Keratinocyte (primary cell): ENCODE data around the gene PLEKHA6. TPM values are rescaled to one million over a fixed set of nuclear protein-coding genes. Genes with fewer than 3 reads are reported as not detected.

Experiments
- DNase-seq: peaks from one replicate; pipeline ENCODE4 v3.0.0-alpha.2; 2011; ENCODE audit warnings: low read depth, missing footprints, low spot score
- FAIRE-seq: peaks from 2 replicates; lab custom pipeline; 2011; peaks lifted over from hg19 to GRCh38; lab: Jason Lieb, UNC
- H2AFZ ChIP-seq: 2 replicates; pipeline ENCODE4 v1.6.0; 2012; ENCODE audit warnings: low read length, control low read depth, inconsistent platforms; ENCODE audit not compliant: control insufficient read depth
- H3K27ac ChIP-seq: 2 replicates; pipeline ENCODE4 v1.5.1; 2011; ENCODE audit warnings: low read length; ENCODE audit not compliant: control insufficient read depth, insufficient read depth
- H3K27me3 ChIP-seq: 3 replicates; pipeline ENCODE4 v1.6.0; 2011; ENCODE audit warnings: low read length; ENCODE audit not compliant: control insufficient read depth, insufficient read depth; ENCODE audit errors: extremely low read depth
- H3K36me3 ChIP-seq, 2 experiments: 2 replicates in 1 of 2; 3 replicates in 1 of 2; pipeline ENCODE4 v1.5.1; 2011; ENCODE audit warnings: low read length in 2 of 2, mild to moderate bottlenecking in 1 of 2; ENCODE audit not compliant: control insufficient read depth in 2 of 2, insufficient read depth in 2 of 2; ENCODE audit errors: extremely low read depth in 1 of 2
- H3K4me1 ChIP-seq: 3 replicates; pipeline ENCODE4 v1.5.1; 2011; ENCODE audit warnings: low read length; ENCODE audit not compliant: control insufficient read depth, insufficient read depth; ENCODE audit errors: extremely low read depth
- H3K4me2 ChIP-seq: 3 replicates; pipeline ENCODE4 v1.6.0; 2011; ENCODE audit warnings: low read depth, low read length; ENCODE audit not compliant: control insufficient read depth, insufficient read depth; ENCODE audit errors: extremely low read depth
- H3K4me3 ChIP-seq, 3 experiments: fragments of 200-600 bp in 1 of 3; sonication (generic) in 1 of 3; 2 replicates in 2 of 3; 3 replicates in 1 of 3; pipeline ENCODE4 v1.5.1; 2011 to 2016; ENCODE audit warnings: low read length in 3 of 3, mild to moderate bottlenecking in 3 of 3, control low read depth in 2 of 3, inconsistent platforms in 1 of 3, low read depth in 1 of 3, mixed read lengths in 1 of 3, mixed run types in 1 of 3, moderate library complexity in 1 of 3; ENCODE audit not compliant: control insufficient read depth in 2 of 3, insufficient read depth in 2 of 3; ENCODE audit errors: extremely low read depth in 1 of 3
- H3K79me2 ChIP-seq: 2 replicates; pipeline ENCODE4 v1.6.0; 2012; ENCODE audit warnings: low read length; ENCODE audit not compliant: control insufficient read depth, insufficient read depth
- H3K9ac ChIP-seq: 3 replicates; pipeline ENCODE4 v1.6.0; 2011; ENCODE audit warnings: low read length; ENCODE audit not compliant: control insufficient read depth, insufficient read depth; ENCODE audit errors: extremely low read depth
- H3K9me1 ChIP-seq: 3 replicates; pipeline ENCODE4 v1.6.0; 2011; ENCODE audit warnings: low read length; ENCODE audit not compliant: control insufficient read depth, insufficient read depth; ENCODE audit errors: extremely low read depth
- H3K9me3 ChIP-seq: 2 replicates; pipeline ENCODE4 v1.5.1; 2012; ENCODE audit warnings: low read depth, low read length; ENCODE audit not compliant: control insufficient read depth
- H4K20me1 ChIP-seq: 3 replicates; pipeline ENCODE4 v1.6.0; 2011; ENCODE audit warnings: low read length; ENCODE audit not compliant: control insufficient read depth, insufficient read depth; ENCODE audit errors: extremely low read depth
- EZH2 ChIP-seq: IDR thresholded peaks from one replicate; pipeline ENCODE4 v1.6.1; 2012; ENCODE audit warnings: inconsistent platforms, mild to moderate bottlenecking, low read length, moderate library complexity
- dilution Hi-C: fragments of 300-500 bp; cut with MboI; formaldehyde crosslinking; loops from one replicate; pipeline ENCODE4 v1.7.0; 2020; ENCODE audit warnings: low sequenced_read_pairs; ENCODE audit not compliant: extremely low pct_ligation_motif_present
- polyA plus RNA-seq, 5 experiments: library from polyadenylated mRNA; depleted of rRNA in 3 of 5; stranded (reverse) in 3 of 5; stranded (forward) in 1 of 5; unstranded in 1 of 5; fragments of >200 nt; gene quantifications; 1 replicate in 1 of 5; 2 replicates in 3 of 5; 3 replicates in 1 of 5; pipeline versions ENCODE4 v1.2.1 to v1.2.3, GENCODE V29; 2011 to 2012; ENCODE audit warnings: missing spikeins in 2 of 5, low read depth in 1 of 5, low replicate concordance in 1 of 5
- TF ChIP-seq, protein P1 (sequence below), 3 experiments: IDR thresholded peaks in 1 of 3; conservative IDR thresholded peaks in 1 of 3; optimal IDR thresholded peaks in 1 of 3; 2 replicates in 2 of 3; 3 replicates in 1 of 3; pipeline versions ENCODE3 to v1.5.1; 2011; ENCODE audit warnings: low read length in 3 of 3, mild to moderate bottlenecking in 3 of 3, moderate library complexity in 2 of 3, control low read depth in 1 of 3, inconsistent platforms in 1 of 3; ENCODE audit not compliant: insufficient read depth in 2 of 3; ENCODE audit errors: extremely low read depth in 1 of 3

The PLEKHA6 gene
- polyA plus RNA-seq, 1 donor (not counting 4 experiments of a cell fraction or from before 2014, with no cell fraction given), result 1.5 TPM

GRCh38 chr1:204221271-204221670 lies 138.5 kb downstream of the PLEKHA6 start:
- Histone ChIP-seq H3K4me1 (peaks cover 15% of the 10 kb centered on the region), H4K20me1 (no peaks in the 10 kb centered on the region), H3K4me3 (no peak overlapping the region), H3K36me3 (peaks cover 0 to 3% of the 10 kb centered on the region in 2 experiments), H3K27me3 (no peaks in the 10 kb centered on the region), H3K9ac (no peak overlapping the region), H3K9me1 (no peaks in the 10 kb centered on the region), H3K79me2 (no peaks in the 10 kb centered on the region), H3K9me3 (no peaks in the 10 kb centered on the region), H3K4me2 (no peak overlapping the region), H2AFZ (no peak overlapping the region), H3K27ac (no peak overlapping the region)
- TF ChIP-seq, protein P1, sequence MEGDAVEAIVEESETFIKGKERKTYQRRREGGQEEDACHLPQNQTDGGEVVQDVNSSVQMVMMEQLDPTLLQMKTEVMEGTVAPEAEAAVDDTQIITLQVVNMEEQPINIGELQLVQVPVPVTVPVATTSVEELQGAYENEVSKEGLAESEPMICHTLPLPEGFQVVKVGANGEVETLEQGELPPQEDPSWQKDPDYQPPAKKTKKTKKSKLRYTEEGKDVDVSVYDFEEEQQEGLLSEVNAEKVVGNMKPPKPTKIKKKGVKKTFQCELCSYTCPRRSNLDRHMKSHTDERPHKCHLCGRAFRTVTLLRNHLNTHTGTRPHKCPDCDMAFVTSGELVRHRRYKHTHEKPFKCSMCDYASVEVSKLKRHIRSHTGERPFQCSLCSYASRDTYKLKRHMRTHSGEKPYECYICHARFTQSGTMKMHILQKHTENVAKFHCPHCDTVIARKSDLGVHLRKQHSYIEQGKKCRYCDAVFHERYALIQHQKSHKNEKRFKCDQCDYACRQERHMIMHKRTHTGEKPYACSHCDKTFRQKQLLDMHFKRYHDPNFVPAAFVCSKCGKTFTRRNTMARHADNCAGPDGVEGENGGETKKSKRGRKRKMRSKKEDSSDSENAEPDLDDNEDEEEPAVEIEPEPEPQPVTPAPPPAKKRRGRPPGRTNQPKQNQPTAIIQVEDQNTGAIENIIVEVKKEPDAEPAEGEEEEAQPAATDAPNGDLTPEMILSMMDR (optimal IDR thresholded peaks at IDR 0.05 in 1 of 3, IDR thresholded peaks at IDR 0.05 in 1 of 3, conservative IDR thresholded peaks at IDR 0.05 in 1 of 3; ENCODE audit: extremely low read depth in 1 of 3, insufficient read depth in 2 of 3, low read length in 3 of 3), result no peak
- dilution Hi-C loops, result no loop called here
- DNase-seq (no peak), FAIRE-seq (no peak)

DNA sequence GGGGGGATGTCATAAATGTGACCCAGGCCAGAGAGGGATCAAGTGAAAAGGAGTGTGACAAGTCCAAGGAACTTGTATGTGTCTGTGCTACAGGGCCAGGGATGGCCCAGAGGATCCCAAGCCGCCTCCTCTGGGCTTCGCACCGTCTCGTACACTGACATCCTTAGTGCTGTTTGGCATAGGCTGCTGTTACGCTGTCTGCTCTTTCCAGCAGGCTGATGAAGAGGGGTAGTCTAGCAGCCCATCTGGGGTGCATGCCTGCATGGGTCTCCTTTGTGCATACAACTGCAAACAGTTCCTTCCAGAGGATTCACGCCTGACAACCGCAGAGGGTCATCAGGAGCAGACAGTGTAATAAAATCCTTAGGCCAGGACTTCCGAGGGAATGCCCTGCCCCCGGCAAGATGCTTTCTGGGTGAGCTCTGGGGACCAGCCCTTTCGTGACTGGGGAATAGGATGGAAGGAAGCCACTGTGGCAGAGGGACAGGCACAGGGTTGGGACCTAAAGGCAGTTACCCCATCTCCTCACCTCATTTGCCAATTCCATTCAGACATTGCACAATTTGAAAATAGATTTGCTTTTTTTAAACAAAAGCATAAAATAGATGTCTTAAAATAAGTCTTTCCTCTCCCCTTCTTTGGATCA lies 139.6 kb downstream of the PLEKHA6 start:
- Histone ChIP-seq H3K4me3 (no peak overlapping the region), H3K9me1 (no peaks in the 10 kb centered on the region), H3K79me2 (no peaks in the 10 kb centered on the region), H3K9ac (no peak overlapping the region), H3K27ac (no peak overlapping the region), H3K9me3 (no peaks in the 10 kb centered on the region), H3K4me1 (peaks cover 4% of the 10 kb centered on the region), H3K4me2 (no peak overlapping the region), H3K27me3 (no peaks in the 10 kb centered on the region), H2AFZ (no peak overlapping the region), H3K36me3 (peaks cover 0 to 3% of the 10 kb centered on the region in 2 experiments), H4K20me1 (no peaks in the 10 kb centered on the region)
- DNase-seq (no peak), FAIRE-seq (no peak)
- dilution Hi-C loops, result no loop called here
- no peak for TF ChIP-seq EZH2
- TF ChIP-seq, protein P1 (optimal IDR thresholded peaks at IDR 0.05 in 1 of 3, IDR thresholded peaks at IDR 0.05 in 1 of 3, conservative IDR thresholded peaks at IDR 0.05 in 1 of 3; ENCODE audit: extremely low read depth in 1 of 3, insufficient read depth in 2 of 3, low read length in 3 of 3), result no peak
